HepG2 (cell line): Measurements from ENCODE around the gene FSD2. TPM values are rescaled to one million over a fixed set of nuclear protein-coding genes. Genes with fewer than 3 reads are reported as not detected.

Experiments
- ATAC-seq: fragments of 200-7000 bp; cut with Tn5 transposase; 3 replicates; pipeline ENCODE4 v1.9.1; 2020; ENCODE audit warnings: mild to moderate bottlenecking, moderate library complexity
- BruUV-seq: library from RNA; stranded (reverse); fragments of 400-500 nt; replicated peaks from 2 replicates; lab custom pipeline; 2021; lab: Mats Ljungman, UMichigan
- CTCF ChIA-PET: fragments of 300-600 bp; formaldehyde crosslinking; extraction: SDS; loops from one replicate; lab custom pipeline; 2021; ENCODE audit warnings: low total read pairs, inconsistent platforms, low intra/inter-chr PET ratio; lab: Yijun Ruan, JAX
- POLR2A ChIA-PET: fragments of 350-600 bp; sonication (Branson Sonifier 250); formaldehyde crosslinking; loops from one replicate; lab custom pipeline; 2020; ENCODE audit warnings: antibody characterized with exemption, inconsistent platforms; lab: Yijun Ruan, JAX
- DNase-seq: peaks from one replicate; pipeline ENCODE4 v3.0.0-alpha.2; 2015; ENCODE audit warnings: low spot score
- FAIRE-seq: peaks from 3 replicates; lab custom pipeline; 2011; peaks lifted over from hg19 to GRCh38; lab: Jason Lieb, UNC
- H2AFZ ChIP-seq: one replicate; pipeline ENCODE4 v1.6.1; 2011; ENCODE audit warnings: low read length, inconsistent platforms
- H3K27ac ChIP-seq: fragments of 300-600 bp; 3 replicates; pipeline ENCODE4 v1.8.0; 2011; ENCODE audit warnings: mixed run types, mild to moderate bottlenecking, mixed read lengths, low read length, inconsistent platforms; ENCODE audit not compliant: insufficient read depth; ENCODE audit errors: extremely low read length
- H3K27me3 ChIP-seq, 2 experiments: fragments of 200-600 bp in 1 of 2; 2 replicates in 1 of 2; 3 replicates in 1 of 2; pipeline versions ENCODE4 v1.6.0 to v1.8.0; 2011; ENCODE audit warnings: low read length in 2 of 2, mild to moderate bottlenecking in 2 of 2, moderate library complexity in 2 of 2, inconsistent platforms in 1 of 2; ENCODE audit not compliant: insufficient read depth in 2 of 2, control insufficient read depth in 1 of 2
- H3K36me3 ChIP-seq, 2 experiments: fragments of 200-600 bp in 1 of 2; replicated peaks in 1 of 2; 2 replicates in 1 of 2; 3 replicates in 1 of 2; pipeline versions ENCODE4 v1.5.1 to v1.8.0; 2011; ENCODE audit warnings: low read length in 2 of 2, inconsistent platforms in 1 of 2; ENCODE audit not compliant: insufficient read depth in 2 of 2, control insufficient read depth in 1 of 2
- H3K4me1 ChIP-seq: 2 replicates; pipeline ENCODE4 v1.5.1; 2012; ENCODE audit warnings: low read length, inconsistent platforms; ENCODE audit not compliant: insufficient read depth
- H3K4me2 ChIP-seq: 2 replicates; pipeline ENCODE4 v1.6.0; 2011; ENCODE audit warnings: low read depth, low read length, inconsistent platforms
- H3K4me3 ChIP-seq, 3 experiments: fragments of 200-600 bp in 1 of 3; sonication (generic), shearing (Covaris generic) in 1 of 3; replicated peaks in 1 of 3; 2 replicates each; pipeline ENCODE4 v1.5.1; 2011 to 2016; ENCODE audit warnings: low read length in 3 of 3, inconsistent platforms in 2 of 3, low read depth in 2 of 3, mild to moderate bottlenecking in 2 of 3, control low read depth in 1 of 3, mixed read lengths in 1 of 3; ENCODE audit not compliant: insufficient read depth in 1 of 3
- H3K79me2 ChIP-seq: one replicate; pipeline ENCODE4 v1.6.1; 2011; ENCODE audit warnings: low read length, inconsistent platforms; ENCODE audit not compliant: insufficient read depth
- H3K9ac ChIP-seq: 2 replicates; pipeline ENCODE4 v1.6.0; 2011; ENCODE audit warnings: mild to moderate bottlenecking, low read depth, low read length, inconsistent platforms; ENCODE audit not compliant: insufficient read depth
- H3K9me3 ChIP-seq: 2 replicates; pipeline ENCODE4 v1.5.1; 2012; ENCODE audit warnings: mild to moderate bottlenecking, low read length
- H4K20me1 ChIP-seq: 2 replicates; pipeline ENCODE4 v1.6.0; 2011; ENCODE audit warnings: inconsistent platforms, mild to moderate bottlenecking, low read length, moderate library complexity; ENCODE audit not compliant: insufficient read depth
- CBX2 ChIP-seq, 2 experiments: fragments of 200-600 bp in 1 of 2; sonication (generic); formaldehyde crosslinking in 1 of 2; IDR thresholded peaks; 2 replicates each; pipeline versions ENCODE4 v1.7.0 to v1.8.1; 2018 to 2022; ENCODE audit warnings: low read depth in 2 of 2, low read length in 1 of 2, mild to moderate bottlenecking in 1 of 2, missing genetic modification reagents in 1 of 2
- HNF4A ChIP-seq: sonication (generic); formaldehyde crosslinking; IDR thresholded peaks from 2 replicates; pipeline ENCODE4 v1.4.0; 2020; ENCODE audit warnings: missing genetic modification reagents
- HOXA3 ChIP-seq: sonication (generic); formaldehyde crosslinking; IDR thresholded peaks from 2 replicates; pipeline ENCODE4 v1.5.0; 2020; ENCODE audit warnings: missing genetic modification reagents
- PAXIP1 ChIP-seq: sonication (generic); formaldehyde crosslinking; conservative IDR thresholded peaks from 2 replicates; pipeline ENCODE4 v1.4.0; 2020; ENCODE audit warnings: mild to moderate bottlenecking, missing genetic modification reagents, moderate library complexity
- ZNF326 ChIP-seq: sonication (generic); formaldehyde crosslinking; IDR thresholded peaks from 2 replicates; pipeline ENCODE4 v1.4.0; 2020; ENCODE audit warnings: missing genetic modification reagents, borderline replicate concordance
- ZNF615 ChIP-seq: sonication (generic); formaldehyde crosslinking; IDR thresholded peaks from 2 replicates; pipeline ENCODE4 v1.5.0; 2020; ENCODE audit warnings: mild to moderate bottlenecking, missing genetic modification reagents, borderline replicate concordance
- WGBS: methylation state at CpG from one replicate; pipeline ENCODE4 v1.1.6; 2017; ENCODE audit warnings: low lambda C conversion rate; 5-methylcytosine and 5-hydroxymethylcytosine counted together
- in situ Hi-C: cut with HindIII; loops from 2 replicates; pipeline ENCODE4 v1.10.0; 2017; ENCODE audit warnings: low pct_unique_long_range_greater_than_20kb; ENCODE audit not compliant: extremely low pct_ligation_motif_present
- intact Hi-C: fragments of 100-400 bp; cut with micrococcal nuclease; formaldehyde crosslinking; loops from one replicate; pipeline ENCODE4 v1.10.0; 2022; ENCODE audit not compliant: unreplicated experiment
- polyA plus RNA-seq, 8 experiments: library from polyadenylated mRNA; depleted of rRNA in 3 of 8; stranded (reverse) in 7 of 8; unstranded in 1 of 8; fragments of >200 nt; fragmentation: Illumina TruSeq in 4 of 8; extraction: Trizol in 4 of 8; gene quantifications; 2 replicates each; pipeline versions ENCODE4 v1.2.1 to v1.2.3, GENCODE V29; 2011 to 2016; ENCODE audit warnings: low read depth in 4 of 8, missing spikeins in 1 of 8, mixed read lengths in 1 of 8; ENCODE audit not compliant: insufficient read depth in 1 of 8
- total RNA-seq, 5 experiments: library from RNA; depleted of rRNA; stranded (reverse); fragments of >200 nt; fragmentation: Illumina TruSeq; extraction: Trizol; gene quantifications; 2 replicates each; pipeline ENCODE4 v1.2.3, GENCODE V29; 2016; ENCODE audit warnings: low read depth in 1 of 5
- TF ChIP-seq, protein P1 (sequence below): sonication (generic); formaldehyde crosslinking; IDR thresholded peaks from 2 replicates; pipeline ENCODE4 v1.9.0; 2021; ENCODE audit warnings: mild to moderate bottlenecking, missing genetic modification reagents

Gene FSD2
- total and polyA plus RNA-seq, 2 of the 13 experiments (the other 11 are each of a cell fraction or from before 2014, with no cell fraction given): not detected

- H2AFZ ChIP-seq: no peak overlapping the region
- no peak for ATAC-seq
- intact Hi-C loops: no loop called here
Observed at GRCh38 chr15:82804575-82804949, 1.3 kb downstream of the FSD2 start.

More at GRCh38 chr15:82804575-82804949, 1.3 kb downstream of the FSD2 start:
- WGBS: 0% methylated on average over 1 of the region's 1 CpG
- FAIRE-seq: no peak
- ChIA-PET POLR2A (interaction anchor here (1.8 kb wide), 1 partner anchor 54 kb away, joined by 4 read pairs; no protein-coding TSS in a partner anchor), CTCF (no interaction called here)
- no TSS peak for BruUV-seq
- DNase-seq: peak; percentile 7
- in situ Hi-C loops: no loop called here
- TF ChIP-seq HOXA3 (CRISPR knock-in tag) (no peak), HNF4A (CRISPR knock-in tag) (0 out of 2 replicates have a peak, but pooled peaks have one; percentile 6), PAXIP1 (no peak), CBX2 (IDR thresholded peaks at IDR 0.05; ENCODE audit: low read depth, low read length) (no peak), CBX2 (CRISPR knock-in tag; IDR thresholded peaks at IDR 0.05; ENCODE audit: low read depth) (no peak), ZNF326 (CRISPR knock-in tag) (no peak), ZNF615 (CRISPR knock-in tag) (no peak)
- TF ChIP-seq, protein P1, sequence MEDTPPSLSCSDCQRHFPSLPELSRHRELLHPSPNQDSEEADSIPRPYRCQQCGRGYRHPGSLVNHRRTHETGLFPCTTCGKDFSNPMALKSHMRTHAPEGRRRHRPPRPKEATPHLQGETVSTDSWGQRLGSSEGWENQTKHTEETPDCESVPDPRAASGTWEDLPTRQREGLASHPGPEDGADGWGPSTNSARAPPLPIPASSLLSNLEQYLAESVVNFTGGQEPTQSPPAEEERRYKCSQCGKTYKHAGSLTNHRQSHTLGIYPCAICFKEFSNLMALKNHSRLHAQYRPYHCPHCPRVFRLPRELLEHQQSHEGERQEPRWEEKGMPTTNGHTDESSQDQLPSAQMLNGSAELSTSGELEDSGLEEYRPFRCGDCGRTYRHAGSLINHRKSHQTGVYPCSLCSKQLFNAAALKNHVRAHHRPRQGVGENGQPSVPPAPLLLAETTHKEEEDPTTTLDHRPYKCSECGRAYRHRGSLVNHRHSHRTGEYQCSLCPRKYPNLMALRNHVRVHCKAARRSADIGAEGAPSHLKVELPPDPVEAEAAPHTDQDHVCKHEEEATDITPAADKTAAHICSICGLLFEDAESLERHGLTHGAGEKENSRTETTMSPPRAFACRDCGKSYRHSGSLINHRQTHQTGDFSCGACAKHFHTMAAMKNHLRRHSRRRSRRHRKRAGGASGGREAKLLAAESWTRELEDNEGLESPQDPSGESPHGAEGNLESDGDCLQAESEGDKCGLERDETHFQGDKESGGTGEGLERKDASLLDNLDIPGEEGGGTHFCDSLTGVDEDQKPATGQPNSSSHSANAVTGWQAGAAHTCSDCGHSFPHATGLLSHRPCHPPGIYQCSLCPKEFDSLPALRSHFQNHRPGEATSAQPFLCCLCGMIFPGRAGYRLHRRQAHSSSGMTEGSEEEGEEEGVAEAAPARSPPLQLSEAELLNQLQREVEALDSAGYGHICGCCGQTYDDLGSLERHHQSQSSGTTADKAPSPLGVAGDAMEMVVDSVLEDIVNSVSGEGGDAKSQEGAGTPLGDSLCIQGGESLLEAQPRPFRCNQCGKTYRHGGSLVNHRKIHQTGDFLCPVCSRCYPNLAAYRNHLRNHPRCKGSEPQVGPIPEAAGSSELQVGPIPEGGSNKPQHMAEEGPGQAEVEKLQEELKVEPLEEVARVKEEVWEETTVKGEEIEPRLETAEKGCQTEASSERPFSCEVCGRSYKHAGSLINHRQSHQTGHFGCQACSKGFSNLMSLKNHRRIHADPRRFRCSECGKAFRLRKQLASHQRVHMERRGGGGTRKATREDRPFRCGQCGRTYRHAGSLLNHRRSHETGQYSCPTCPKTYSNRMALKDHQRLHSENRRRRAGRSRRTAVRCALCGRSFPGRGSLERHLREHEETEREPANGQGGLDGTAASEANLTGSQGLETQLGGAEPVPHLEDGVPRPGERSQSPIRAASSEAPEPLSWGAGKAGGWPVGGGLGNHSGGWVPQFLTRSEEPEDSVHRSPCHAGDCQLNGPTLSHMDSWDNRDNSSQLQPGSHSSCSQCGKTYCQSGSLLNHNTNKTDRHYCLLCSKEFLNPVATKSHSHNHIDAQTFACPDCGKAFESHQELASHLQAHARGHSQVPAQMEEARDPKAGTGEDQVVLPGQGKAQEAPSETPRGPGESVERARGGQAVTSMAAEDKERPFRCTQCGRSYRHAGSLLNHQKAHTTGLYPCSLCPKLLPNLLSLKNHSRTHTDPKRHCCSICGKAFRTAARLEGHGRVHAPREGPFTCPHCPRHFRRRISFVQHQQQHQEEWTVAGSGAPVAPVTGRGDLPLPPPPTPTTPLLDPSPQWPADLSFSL: 0 out of 2 replicates have a peak, but pooled peaks have one; percentile 41
- Histone ChIP-seq H3K36me3 (no peaks in the 10 kb centered on the region), H3K4me1 (peaks cover 25% of the 10 kb centered on the region), H3K27me3 (no peaks in the 10 kb centered on the region; a peak in 2 of 5 replicates), H3K9ac (no peak overlapping the region), H3K27ac (no peak overlapping the region), H3K9me3 (no peaks in the 10 kb centered on the region), H3K4me2 (no peak overlapping the region; the same call in 1 of the 2 replicates), H4K20me1 (no peaks in the 10 kb centered on the region), H3K4me3 (no peak overlapping the region), H3K79me2 (no peaks in the 10 kb centered on the region)
